PC-3 (cell line): ENCODE data around the gene PTPRN2. TPM values are rescaled to one million over a fixed set of nuclear protein-coding genes. Genes with fewer than 3 reads are reported as not detected.
"Not testable (repeated sequence)": the region's sequence is repeated elsewhere in the genome, so short reads cannot be mapped to it uniquely, and the experiment has no call there.

Source experiments
- ATAC-seq: fragments of 200-7000 bp; cut with Tn5 transposase; 2 replicates; pipeline ENCODE4 v1.9.1; 2020; ENCODE audit warnings: mild to moderate bottlenecking, moderate library complexity
- BruUV-seq: library from RNA; stranded (reverse); fragments of 400-500 nt; replicated peaks from 2 replicates; lab custom pipeline; 2021; lab: Mats Ljungman, UMichigan
- CTCF ChIA-PET: fragments of 300-600 bp; sonication (Branson Sonifier 250); formaldehyde crosslinking; loops from one replicate; lab custom pipeline; 2022; ENCODE audit warnings: antibody characterized with exemption; lab: Charles Lee
- POLR2A ChIA-PET: fragments of 300-600 bp; sonication (Branson Sonifier 250); formaldehyde crosslinking; loops from one replicate; lab custom pipeline; 2022; ENCODE audit warnings: antibody characterized with exemption; ENCODE audit not compliant: unreplicated experiment; lab: Charles Lee
- DNase-seq: peaks from one replicate; pipeline ENCODE4 v3.0.0-alpha.2; 2015
- H2AFZ ChIP-seq: fragments of 300-600 bp; sonication (generic); 2 replicates; pipeline ENCODE4 v1.6.0; 2016; ENCODE audit warnings: antibody characterized with exemption, low read length
- H3F3A ChIP-seq: fragments of 300-600 bp; sonication (generic); one replicate; pipeline ENCODE4 v1.6.0; 2017; ENCODE audit warnings: antibody characterized with exemption, low read length, control low read depth, mild to moderate bottlenecking; ENCODE audit not compliant: unreplicated experiment
- H3K27ac ChIP-seq: fragments of 300-600 bp; sonication (generic); 2 replicates; pipeline ENCODE4 v1.5.1; 2016; ENCODE audit warnings: mild to moderate bottlenecking, low read length
- H3K27me3 ChIP-seq: fragments of 300-600 bp; sonication (generic); 2 replicates; pipeline ENCODE4 v1.6.1; 2016; ENCODE audit warnings: low read length, mixed read lengths
- H3K36me3 ChIP-seq: fragments of 300-600 bp; sonication (generic); 2 replicates; pipeline ENCODE4 v1.6.1; 2016; ENCODE audit warnings: low read depth, mixed run types, low read length, mixed read lengths
- H3K4me1 ChIP-seq: fragments of 300-600 bp; sonication (generic); 2 replicates; pipeline ENCODE4 v1.5.1; 2016; ENCODE audit warnings: low read length; ENCODE audit not compliant: insufficient read depth
- H3K4me2 ChIP-seq: fragments of 300-600 bp; sonication (generic); 2 replicates; pipeline ENCODE4 v1.6.0; 2016; ENCODE audit warnings: low read length
- H3K4me3 ChIP-seq: fragments of 300-600 bp; sonication (generic); 2 replicates; pipeline ENCODE4 v1.5.1; 2016; ENCODE audit warnings: mild to moderate bottlenecking, low read length, mixed read lengths
- H3K79me2 ChIP-seq: fragments of 300-600 bp; sonication (generic); 2 replicates; pipeline ENCODE4 v1.6.1; 2017; ENCODE audit warnings: low read length, mixed read lengths
- H3K9ac ChIP-seq: fragments of 300-600 bp; sonication (generic); 2 replicates; pipeline ENCODE4 v1.6.0; 2016; ENCODE audit warnings: mild to moderate bottlenecking, low read length
- H3K9me2 ChIP-seq: fragments of 300-600 bp; sonication (generic); replicated peaks from 2 replicates; pipeline ENCODE4 v1.6.1; 2016; ENCODE audit warnings: mixed run types, low read length, mixed read lengths
- H3K9me3 ChIP-seq: fragments of 300-600 bp; sonication (generic); 2 replicates; pipeline ENCODE4 v1.6.1; 2016; ENCODE audit warnings: low read length, mixed read lengths
- H4K20me1 ChIP-seq: fragments of 300-600 bp; sonication (generic); 2 replicates; pipeline ENCODE4 v1.6.1; 2016; ENCODE audit warnings: low read length, mixed read lengths
- CTCF ChIP-seq: fragments of 300-600 bp; sonication (generic); conservative IDR thresholded peaks from 2 replicates; pipeline ENCODE4 v1.5.1; 2017; ENCODE audit warnings: antibody characterized with exemption, low read depth, mild to moderate bottlenecking, low read length
- EZH2 ChIP-seq: fragments of 300-600 bp; sonication (generic); IDR thresholded peaks from one replicate; pipeline ENCODE4 v1.6.1; 2017; ENCODE audit warnings: antibody characterized with exemption, mild to moderate bottlenecking, low read length; ENCODE audit not compliant: unreplicated experiment
- EZH2phosphoT487 ChIP-seq: fragments of 300-600 bp; sonication (generic); IDR thresholded peaks from 2 replicates; pipeline ENCODE4 v1.6.1; 2018; ENCODE audit warnings: mild to moderate bottlenecking, antibody characterized with exemption, low read length, borderline replicate concordance
- intact Hi-C: fragments of 100-400 bp; cut with micrococcal nuclease; formaldehyde crosslinking; loops from 2 replicates; pipeline ENCODE4 v1.9.0; 2023
- total RNA-seq: library from RNA; depleted of rRNA; stranded (reverse); fragments of >200 nt; gene quantifications from 2 replicates; pipeline ENCODE4 v1.2.3, GENCODE V29; 2014

Gene PTPRN2
- total RNA-seq, 1 experiment from 2014 or later = 3.2 TPM

DNA sequence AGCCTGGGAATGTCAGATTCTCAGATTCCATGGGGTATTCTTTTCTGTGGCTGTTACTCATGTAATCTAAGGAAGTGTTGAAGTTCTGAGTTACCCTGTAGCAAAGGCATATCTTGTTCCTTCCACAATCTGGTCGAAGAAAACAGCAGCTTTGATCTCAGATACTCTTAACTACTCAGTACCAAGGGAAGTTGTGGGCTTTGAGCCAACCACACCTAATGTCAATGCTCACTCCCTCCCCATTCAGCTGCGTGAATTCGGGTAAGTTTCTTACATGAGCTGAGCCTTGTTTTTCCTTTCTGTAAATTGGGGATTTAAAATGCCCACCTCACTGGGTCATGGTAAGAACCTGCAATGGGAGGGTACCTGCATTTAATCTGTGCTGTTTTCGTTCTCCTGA is 52.5 kb downstream of the PTPRN2 start:
- H3K27ac ChIP-seq = no peak overlapping the region
- H3K4me3 ChIP-seq = no peak overlapping the region
- no peaks in the 10 kb centered on the region for H3F3A ChIP-seq
- H3K79me2 ChIP-seq = no peaks in the 10 kb centered on the region
- no peak overlapping the region for H2AFZ ChIP-seq
- H3K9me2 ChIP-seq = no peaks in the 10 kb centered on the region
- intact Hi-C loops = no loop called here
- H3K36me3 ChIP-seq = no peaks in the 10 kb centered on the region
- no peak for TF ChIP-seq EZH2phosphoT487
- POLR2A ChIA-PET = no interaction called here
- H3K4me1 ChIP-seq = no peaks in the 10 kb centered on the region
- CTCF ChIA-PET = no interaction called here
- no peaks in the 10 kb centered on the region for H3K9me3 ChIP-seq
- H3K9ac ChIP-seq = no peak overlapping the region
- H3K4me2 ChIP-seq = no peak overlapping the region
- ATAC-seq = no peak
- BruUV-seq = no TSS peak
- no peaks in the 10 kb centered on the region for H4K20me1 ChIP-seq
- no peak for DNase-seq
- H3K27me3 ChIP-seq = peaks cover 14% of the 10 kb centered on the region

DNA sequence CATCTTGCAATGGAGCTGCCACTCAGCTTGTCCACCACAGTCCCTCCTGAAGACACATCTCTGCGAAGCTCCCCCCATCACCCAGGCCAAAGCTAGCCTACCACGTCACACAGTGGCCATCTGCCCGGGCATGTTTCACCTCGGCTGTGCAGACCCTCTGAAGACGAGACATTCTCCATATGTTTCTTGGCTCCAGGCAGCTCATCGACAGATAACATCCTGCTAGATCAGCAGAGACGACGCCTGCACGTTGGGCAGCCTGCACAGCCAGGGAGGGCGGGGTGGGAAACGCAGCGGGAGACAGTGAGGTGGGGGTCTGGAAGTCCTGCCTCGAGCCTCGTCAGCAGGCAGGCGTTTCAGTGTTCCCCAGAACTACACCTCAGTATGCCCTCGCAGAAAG is 53.0 kb downstream of the PTPRN2 start:
- peaks cover 14% of the 10 kb centered on the region for H3K27me3 ChIP-seq
- no peaks in the 10 kb centered on the region for H3K9me3 ChIP-seq
- ATAC-seq (no peak), DNase-seq (no peak)
- no peak overlapping the region for H3K9ac ChIP-seq
- TF ChIP-seq EZH2phosphoT487 (no peak), CTCF (no peak), EZH2 (no peak)
- no peaks in the 10 kb centered on the region for H3K9me2 ChIP-seq
- POLR2A ChIA-PET = no interaction called here
- no peaks in the 10 kb centered on the region for H4K20me1 ChIP-seq
- intact Hi-C loops = no loop called here
- no peaks in the 10 kb centered on the region for H3K36me3 ChIP-seq
- no peak overlapping the region for H3K27ac ChIP-seq
- no peak overlapping the region for H2AFZ ChIP-seq
- H3K4me3 ChIP-seq = no peak overlapping the region
- H3K79me2 ChIP-seq = no peaks in the 10 kb centered on the region
- CTCF ChIA-PET = no interaction called here
- H3F3A ChIP-seq = no peaks in the 10 kb centered on the region
- H3K4me2 ChIP-seq = no peak overlapping the region
- no TSS peak for BruUV-seq
- H3K4me1 ChIP-seq = no peaks in the 10 kb centered on the region

DNA sequence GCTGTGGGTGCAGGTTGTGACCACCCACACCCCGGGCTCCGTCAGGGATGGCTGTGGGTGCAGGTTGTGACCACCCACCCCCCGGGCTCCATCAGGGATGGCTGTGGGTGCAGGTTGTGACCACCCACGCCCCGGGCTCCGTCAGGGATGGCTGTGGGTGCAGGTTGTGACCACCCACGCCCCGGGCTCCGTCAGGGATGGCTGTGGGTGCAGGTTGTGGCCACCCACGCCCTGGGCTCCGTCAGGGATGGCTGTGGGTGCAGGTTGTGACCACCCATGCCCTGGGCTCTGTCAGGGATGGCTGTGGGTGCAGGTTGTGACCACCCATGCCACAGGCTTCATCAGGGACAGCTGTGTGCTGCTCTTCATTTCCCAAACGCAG is 53.5 kb downstream of the PTPRN2 start:
- H3K79me2 ChIP-seq, H3K4me2 ChIP-seq, CTCF ChIA-PET, H2AFZ ChIP-seq, H3K36me3 ChIP-seq, H3K27ac ChIP-seq, intact Hi-C loops, H3K9ac ChIP-seq, H3K4me3 ChIP-seq, H3K9me3 ChIP-seq, H3F3A ChIP-seq, DNase-seq, H3K9me2 ChIP-seq, H3K4me1 ChIP-seq, POLR2A ChIA-PET, ATAC-seq, BruUV-seq, H4K20me1 ChIP-seq: not testable (repeated sequence)
- H3K27me3 ChIP-seq = peaks cover 14% of the 10 kb centered on the region
